ENCODE measurements around the gene ATF7IP2. TPM values are rescaled to one million over a fixed set of nuclear protein-coding genes. Genes with fewer than 3 reads are reported as not detected.

The ATF7IP2 gene
- total and polyA plus RNA-seq, 9 of the 15 experiments (the other 6 are each of a cell fraction or from before 2014, with no cell fraction given), result 131 to 515 (median 196) TPM

GRCh38 chr16:10385725-10386516 is at the start of gene ATF7IP2 (continued):
- no peak for TF ChIP-seq PCBP2 (IDR thresholded peaks at IDR 0.05; ENCODE audit: low read depth, low read length, poor library complexity, severe bottlenecking)
- TF ChIP-seq IRF1 (CRISPR knock-in tag; IDR thresholded peaks at IDR 0.05; ENCODE audit: borderline replicate concordance), result no peak
- TF ChIP-seq ZBTB17 (CRISPR knock-in tag; IDR thresholded peaks at IDR 0.05), result no peak
- TF ChIP-seq KLF13 (tag; IDR thresholded peaks at IDR 0.05; ENCODE audit: borderline replicate concordance, low read depth), result no peak
- TF ChIP-seq CTBP1 (IDR thresholded peaks at IDR 0.05; ENCODE audit: borderline replicate concordance), result peak; percentile 52; the same call in 1 of the 2 replicates
- TF ChIP-seq MTA1 (IDR thresholded peaks at IDR 0.05; ENCODE audit: borderline replicate concordance), result peak; percentile 44; the same call in 1 of the 2 replicates
- TF ChIP-seq IRF9 (tag; IDR thresholded peaks at IDR 0.05), result no peak
- TF ChIP-seq ZNF436 (CRISPR knock-in tag; IDR thresholded peaks at IDR 0.05), result no peak
- peak; percentile 81 for TF ChIP-seq ESRRA (IDR thresholded peaks at IDR 0.05; ENCODE audit: borderline replicate concordance, low read depth)
- TF ChIP-seq TCFL5 (CRISPR knock-in tag; conservative IDR thresholded peaks at IDR 0.05), result no peak
- TF ChIP-seq PKNOX1 (IDR thresholded peaks at IDR 0.05), result peak; percentile 52; the same call in 1 of the 2 replicates
- TF ChIP-seq ZNF561 (CRISPR knock-in tag; conservative IDR thresholded peaks at IDR 0.05), result no peak
- TF ChIP-seq ARID3B (CRISPR knock-in tag; IDR thresholded peaks at IDR 0.05; ENCODE audit: borderline replicate concordance), result no peak
- peak; percentile 20; the same call in 1 of the 2 replicates for TF ChIP-seq ATF3 (IDR thresholded peaks at IDR 0.05)
- no peak; the same call in 1 of the 2 replicates for TF ChIP-seq ATF3 (CRISPR knock-in tag; conservative IDR thresholded peaks at IDR 0.05)
- no peak for TF ChIP-seq ZBTB5 (IDR thresholded peaks at IDR 0.05)
- TF ChIP-seq GABPB1 (CRISPR knock-in tag; IDR thresholded peaks at IDR 0.05), result peak; percentile 76
- peak; percentile 99 for TF ChIP-seq TRIM28 (IDR thresholded peaks at IDR 0.05)
- TF ChIP-seq IRF2 (CRISPR knock-in tag; IDR thresholded peaks at IDR 0.05), result no peak
